ENCODE measurements around the gene EXOC4.

EXOC4 gene

DNA sequence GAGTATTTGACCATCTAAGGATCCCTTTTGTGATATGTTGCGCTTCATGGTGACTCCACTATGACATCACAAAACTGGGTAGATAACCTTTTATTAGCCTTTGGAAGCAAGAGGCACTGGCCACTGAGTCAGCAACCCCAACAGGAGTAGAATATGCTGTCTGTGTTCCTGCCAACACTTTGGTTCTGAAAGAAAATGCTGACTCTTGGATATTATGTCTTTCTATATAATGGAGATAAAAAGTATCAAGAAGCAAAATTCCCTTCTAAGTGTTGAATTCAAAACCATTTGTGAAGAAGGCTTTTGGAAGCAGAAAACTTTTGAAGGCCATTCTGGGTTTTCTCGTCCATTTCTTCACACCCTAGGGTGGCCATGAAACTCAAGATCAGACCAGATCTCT, 528.0 kb downstream of the EXOC4 start:
- TF ChIP-seq FOXP2 (optimal IDR thresholded peaks at IDR 0.05; ENCODE audit: control extremely low read depth, extremely low read length, insufficient read depth) (no peak), POLR2AphosphoS5 (IDR thresholded peaks at IDR 0.05; ENCODE audit: borderline replicate concordance, low read depth, low read length) (no peak), EZH2 (IDR thresholded peaks at IDR 0.05) (no peak)
- no peak overlapping the region for H3K9ac ChIP-seq (ENCODE audit: insufficient read length)
- 0 out of 2 replicates have a peak, but pooled peaks cover 3% of the 10 kb centered on the region for H3K9me3 ChIP-seq (ENCODE audit: low read depth, low read length)
- no peaks in the 10 kb centered on the region; the same call in 1 of the 2 replicates for H3K36me3 ChIP-seq (ENCODE audit: insufficient read depth, low read length)
- H3K27ac ChIP-seq: no peak overlapping the region
- H3K4me3 ChIP-seq: no peak overlapping the region
- DNase-seq (ENCODE audit: low read depth, low spot score): no peak

DNA sequence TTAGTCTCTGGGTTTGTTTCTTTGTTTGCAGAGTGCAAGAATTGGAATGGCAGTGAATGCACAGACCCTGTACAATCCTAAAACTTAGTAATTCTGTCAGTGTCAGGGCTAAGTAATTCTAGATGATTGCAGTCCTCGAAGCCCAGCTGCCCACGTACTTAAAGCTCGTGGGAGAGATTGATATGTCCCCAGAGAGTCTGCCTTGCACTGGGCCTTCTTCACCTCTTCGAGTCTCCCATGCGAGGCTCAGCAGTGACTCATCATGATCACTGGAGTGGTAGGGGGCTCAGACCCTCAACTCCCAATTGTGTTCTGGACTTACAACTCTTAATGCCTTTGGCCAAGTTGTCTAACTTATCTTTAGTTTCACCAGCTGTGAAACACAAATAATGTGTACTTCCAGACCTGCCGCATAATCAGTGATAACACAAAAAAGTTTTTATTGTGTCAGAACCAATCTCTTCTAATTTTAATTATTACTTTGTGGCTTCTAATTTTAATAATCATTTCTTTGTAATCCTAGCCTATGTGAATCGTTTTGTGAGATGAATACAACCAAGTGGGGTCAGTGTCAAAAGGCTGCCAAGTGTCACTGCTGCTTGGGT, 528.7 kb downstream of the EXOC4 start:
- H3K4me3 ChIP-seq: no peak overlapping the region
- no peaks in the 10 kb centered on the region; the same call in 1 of the 2 replicates for H3K36me3 ChIP-seq (ENCODE audit: insufficient read depth, low read length)
- H3K9me3 ChIP-seq (ENCODE audit: low read depth, low read length): 0 out of 2 replicates have a peak, but pooled peaks cover 3% of the 10 kb centered on the region
- DNase-seq (ENCODE audit: low read depth, low spot score): no peak
- TF ChIP-seq FOXP2 (optimal IDR thresholded peaks at IDR 0.05; ENCODE audit: control extremely low read depth, extremely low read length, insufficient read depth) (no peak), POLR2AphosphoS5 (IDR thresholded peaks at IDR 0.05; ENCODE audit: borderline replicate concordance, low read depth, low read length) (no peak), EZH2 (IDR thresholded peaks at IDR 0.05) (no peak)
- no peak overlapping the region for H3K9ac ChIP-seq (ENCODE audit: insufficient read length)
- H3K27ac ChIP-seq: no peak overlapping the region

DNA sequence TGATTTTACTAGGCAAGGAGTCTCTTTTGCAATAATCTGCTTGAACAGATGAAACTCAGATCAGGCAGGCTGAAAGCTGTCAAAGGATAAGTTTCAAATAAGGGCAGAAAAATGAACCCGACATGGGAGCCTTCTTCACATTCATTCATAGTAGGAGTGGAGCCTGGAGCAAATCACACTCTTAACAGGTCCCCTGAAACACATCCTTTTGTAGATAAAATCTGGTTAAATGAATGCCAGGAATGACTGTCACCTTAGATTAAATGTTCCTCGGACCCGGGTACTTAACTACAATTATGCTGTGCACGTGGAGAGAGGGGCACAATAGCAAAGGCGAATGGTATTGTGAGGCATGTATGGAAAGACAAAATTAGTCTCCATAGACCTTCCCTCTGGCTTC, 529.6 kb downstream of the EXOC4 start:
- Histone ChIP-seq H3K36me3 (ENCODE audit: insufficient read depth, low read length) (no peaks in the 10 kb centered on the region; the same call in 1 of the 2 replicates), H3K27ac (no peak overlapping the region), H3K9ac (ENCODE audit: insufficient read length) (no peak overlapping the region), H3K4me3 (no peak overlapping the region), H3K9me3 (ENCODE audit: low read depth, low read length) (0 out of 2 replicates have a peak, but pooled peaks cover 3% of the 10 kb centered on the region)
- no peak for DNase-seq (ENCODE audit: low read depth, low spot score)
- TF ChIP-seq FOXP2 (optimal IDR thresholded peaks at IDR 0.05; ENCODE audit: control extremely low read depth, extremely low read length, insufficient read depth) (no peak), POLR2AphosphoS5 (IDR thresholded peaks at IDR 0.05; ENCODE audit: borderline replicate concordance, low read depth, low read length) (no peak), EZH2 (IDR thresholded peaks at IDR 0.05) (no peak)

DNA sequence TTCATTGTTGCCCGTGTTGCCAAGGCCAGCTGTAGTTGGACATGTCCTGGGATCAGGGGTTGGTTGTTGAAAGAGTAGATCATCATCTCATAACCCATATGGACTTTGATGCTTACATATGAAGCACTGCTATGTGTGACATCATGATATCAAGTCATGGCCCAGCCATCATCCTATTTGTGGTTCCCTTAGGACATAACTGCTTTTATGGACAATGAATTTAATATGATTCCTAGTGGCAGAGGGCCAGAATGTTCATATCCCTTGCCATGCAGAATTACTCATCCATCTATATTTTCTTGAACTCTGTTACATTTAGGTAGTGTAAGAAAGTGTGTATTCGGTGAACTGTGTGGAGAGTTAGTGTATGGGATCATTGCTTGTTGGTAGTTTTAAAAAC, 530.4 kb downstream of the EXOC4 start:
- H3K9ac ChIP-seq (ENCODE audit: insufficient read length): no peak overlapping the region
- no peaks in the 10 kb centered on the region; the same call in 1 of the 2 replicates for H3K36me3 ChIP-seq (ENCODE audit: insufficient read depth, low read length)
- 0 out of 2 replicates have a peak, but pooled peaks cover 3% of the 10 kb centered on the region for H3K9me3 ChIP-seq (ENCODE audit: low read depth, low read length)
- DNase-seq (ENCODE audit: low read depth, low spot score): no peak
- no peak for TF ChIP-seq EZH2 (IDR thresholded peaks at IDR 0.05)
- no peak overlapping the region for H3K27ac ChIP-seq
- no peak overlapping the region for H3K4me3 ChIP-seq

DNA sequence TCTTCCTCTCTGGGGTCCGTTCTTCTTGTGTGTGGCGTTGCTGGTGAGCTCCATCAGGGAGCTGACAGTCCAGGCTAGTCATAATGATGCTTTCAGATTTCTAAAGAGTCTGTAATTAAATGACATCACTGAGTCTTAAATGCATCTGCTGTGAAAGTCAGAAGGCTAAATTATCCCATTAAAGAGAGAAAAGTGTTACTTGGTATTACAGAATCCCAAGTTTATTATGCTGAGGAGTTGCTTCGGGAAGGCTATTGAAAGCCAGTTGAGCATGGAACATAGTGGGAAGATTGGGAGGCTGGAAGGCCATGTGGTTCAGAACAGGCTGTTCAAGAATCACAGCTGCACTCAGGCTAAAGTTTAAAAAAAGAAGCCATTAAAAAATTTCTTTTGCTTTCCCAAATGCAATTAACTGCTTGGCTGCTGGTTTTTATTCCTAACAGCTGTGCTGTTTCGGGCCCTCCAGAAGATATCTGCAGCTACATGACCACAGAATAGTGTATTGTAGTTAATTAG, 531.7 kb downstream of the EXOC4 start:
- Histone ChIP-seq H3K9ac (ENCODE audit: insufficient read length) (no peak overlapping the region), H3K27ac (no peak overlapping the region), H3K9me3 (ENCODE audit: low read depth, low read length) (no peaks in the 10 kb centered on the region), H3K4me3 (no peak overlapping the region), H3K36me3 (ENCODE audit: insufficient read depth, low read length) (no peaks in the 10 kb centered on the region)
- DNase-seq (ENCODE audit: low read depth, low spot score): no peak
- TF ChIP-seq EZH2 (IDR thresholded peaks at IDR 0.05) (no peak), FOXP2 (optimal IDR thresholded peaks at IDR 0.05; ENCODE audit: control extremely low read depth, extremely low read length, insufficient read depth) (no peak), POLR2AphosphoS5 (IDR thresholded peaks at IDR 0.05; ENCODE audit: borderline replicate concordance, low read depth, low read length) (no peak)

DNA sequence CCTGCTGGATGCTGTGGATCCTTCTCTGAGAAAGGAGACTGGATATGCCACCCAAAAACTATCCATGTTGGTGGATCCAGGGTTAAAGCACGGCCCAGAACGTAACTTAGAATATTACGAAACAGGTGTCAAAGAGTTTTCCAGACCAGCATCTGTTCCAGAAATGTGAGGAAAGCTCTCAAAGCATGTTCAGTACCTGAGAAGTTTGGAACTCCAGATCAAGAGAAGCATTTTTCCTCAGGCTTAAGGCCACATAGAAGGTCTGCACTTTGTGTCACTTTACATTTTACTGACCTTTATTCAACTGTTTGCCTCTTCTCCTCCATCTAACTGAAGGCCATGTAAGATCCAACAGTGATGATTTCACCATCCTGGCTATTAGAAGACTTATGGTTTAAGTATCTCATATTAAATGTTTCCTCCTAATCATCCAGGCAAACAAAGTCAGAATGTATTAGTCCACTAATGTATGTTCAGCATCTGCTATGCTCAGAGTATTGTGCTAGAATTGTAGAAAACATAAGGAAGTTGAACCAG, 533.6 kb downstream of the EXOC4 start:
- Histone ChIP-seq H3K27ac (no peak overlapping the region), H3K4me3 (no peak overlapping the region), H3K9ac (ENCODE audit: insufficient read length) (no peak overlapping the region), H3K36me3 (ENCODE audit: insufficient read depth, low read length) (no peaks in the 10 kb centered on the region), H3K9me3 (ENCODE audit: low read depth, low read length) (no peaks in the 10 kb centered on the region)
- DNase-seq (ENCODE audit: low read depth, low spot score): no peak
- TF ChIP-seq EZH2 (IDR thresholded peaks at IDR 0.05) (no peak), FOXP2 (optimal IDR thresholded peaks at IDR 0.05; ENCODE audit: control extremely low read depth, extremely low read length, insufficient read depth) (no peak), POLR2AphosphoS5 (IDR thresholded peaks at IDR 0.05; ENCODE audit: borderline replicate concordance, low read depth, low read length) (no peak)

DNA sequence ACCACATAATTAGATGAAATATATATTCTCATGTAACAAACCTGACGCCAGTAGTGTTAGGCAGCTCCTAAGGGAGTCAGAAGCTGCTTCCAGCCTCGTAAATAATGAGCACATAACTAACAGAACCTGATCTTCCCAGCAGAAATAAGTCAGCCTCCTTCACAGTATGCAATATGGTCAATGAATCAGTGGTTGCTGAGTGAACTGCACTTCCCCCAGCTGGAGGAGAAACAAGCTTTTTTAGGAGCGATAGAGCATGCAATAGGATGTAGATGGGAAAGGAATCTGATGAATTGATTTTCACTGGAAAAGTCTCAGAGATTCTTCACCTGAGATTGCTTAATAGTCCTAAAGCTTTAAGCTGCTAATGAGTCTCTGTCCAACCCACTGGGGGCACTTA, 537.1 kb downstream of the EXOC4 start:
- no peaks in the 10 kb centered on the region for H3K36me3 ChIP-seq (ENCODE audit: insufficient read depth, low read length)
- no peak for TF ChIP-seq EZH2 (IDR thresholded peaks at IDR 0.05)
- no peak for TF ChIP-seq POLR2AphosphoS5 (IDR thresholded peaks at IDR 0.05; ENCODE audit: borderline replicate concordance, low read depth, low read length)
- TF ChIP-seq FOXP2 (optimal IDR thresholded peaks at IDR 0.05; ENCODE audit: control extremely low read depth, extremely low read length, insufficient read depth): no peak
- DNase-seq (ENCODE audit: low read depth, low spot score): no peak
- H3K9ac ChIP-seq (ENCODE audit: insufficient read length): no peak overlapping the region
- no peak overlapping the region for H3K27ac ChIP-seq
- H3K4me3 ChIP-seq: no peak overlapping the region
- no peaks in the 10 kb centered on the region for H3K9me3 ChIP-seq (ENCODE audit: low read depth, low read length)

DNA sequence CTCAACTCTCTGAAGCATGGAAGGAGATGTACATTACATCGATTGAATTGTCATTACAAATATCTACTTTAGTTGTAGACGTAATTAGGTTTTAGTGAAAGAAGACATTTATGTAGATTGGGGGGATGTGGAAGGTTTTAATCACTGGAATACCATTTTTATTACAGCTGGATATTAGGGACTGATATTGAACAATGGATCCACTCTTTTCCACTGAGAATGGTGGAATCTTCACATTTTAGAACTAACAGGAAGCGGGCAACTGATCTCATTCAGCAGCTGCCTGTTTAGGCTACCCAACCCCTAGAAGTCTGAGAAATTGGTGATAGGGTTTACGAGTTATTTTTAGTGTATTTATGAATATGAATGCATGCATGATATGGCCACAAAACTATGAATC, 538.0 kb downstream of the EXOC4 start:
- no peaks in the 10 kb centered on the region for H3K9me3 ChIP-seq (ENCODE audit: low read depth, low read length)
- H3K9ac ChIP-seq (ENCODE audit: insufficient read length): no peak overlapping the region
- H3K27ac ChIP-seq: no peak overlapping the region
- TF ChIP-seq FOXP2 (optimal IDR thresholded peaks at IDR 0.05; ENCODE audit: control extremely low read depth, extremely low read length, insufficient read depth) (no peak), POLR2AphosphoS5 (IDR thresholded peaks at IDR 0.05; ENCODE audit: borderline replicate concordance, low read depth, low read length) (no peak), EZH2 (IDR thresholded peaks at IDR 0.05) (no peak)
- no peaks in the 10 kb centered on the region for H3K36me3 ChIP-seq (ENCODE audit: insufficient read depth, low read length)
- DNase-seq (ENCODE audit: low read depth, low spot score): no peak
- H3K4me3 ChIP-seq: no peak overlapping the region

All from SK-N-MC (cell line).